ENCODE results near the gene GULP1.
"Not testable (repeated sequence)": the region's sequence is repeated elsewhere in the genome, so short reads cannot be mapped to it uniquely, and the experiment has no call there.

GULP1 gene

GRCh38 chr2:188293601-188294351 lies 2.1 kb downstream of the GULP1 start:
- DNase-seq = no peak

- no peak for DNase-seq
These were observed 2.8 kb downstream of the GULP1 start for GRCh38 chr2:188294352-188294926.

- DNase-seq = no peak
These were observed 3.5 kb downstream of the GULP1 start for GRCh38 chr2:188295067-188295685.

- DNase-seq = no peak
These were observed 6.3 kb downstream of the GULP1 start for GRCh38 chr2:188297978-188298377.

- DNase-seq = not testable (repeated sequence)
These were observed 7.3 kb downstream of the GULP1 start for GRCh38 chr2:188298937-188299371.

- no peak for DNase-seq
These were observed 11.8 kb downstream of the GULP1 start for GRCh38 chr2:188303363-188304031.

GRCh38 chr2:188305271-188305670 lies 13.6 kb downstream of the GULP1 start:
- no peak for DNase-seq

GRCh38 chr2:188306271-188306670 lies 14.6 kb downstream of the GULP1 start:
- no peak for DNase-seq

GRCh38 chr2:188307850-188308283 lies 16.2 kb downstream of the GULP1 start:
- DNase-seq = no peak

GRCh38 chr2:188308483-188308882 lies 16.8 kb downstream of the GULP1 start:
- DNase-seq = no peak

GRCh38 chr2:188309364-188309763 lies 17.7 kb downstream of the GULP1 start:
- DNase-seq = no peak

- DNase-seq = no peak
These were observed 22.8 kb downstream of the GULP1 start for GRCh38 chr2:188314314-188315054.

GRCh38 chr2:188315750-188316149 lies 24.1 kb downstream of the GULP1 start:
- no peak for DNase-seq

GRCh38 chr2:188316342-188316741 lies 24.7 kb downstream of the GULP1 start:
- no peak for DNase-seq

GRCh38 chr2:188316791-188317423 lies 25.2 kb downstream of the GULP1 start:
- no peak for DNase-seq

GRCh38 chr2:188318161-188318749 lies 26.6 kb downstream of the GULP1 start:
- no peak for DNase-seq

- no peak for DNase-seq
These were observed 28.2 kb downstream of the GULP1 start for GRCh38 chr2:188319838-188320237.

- DNase-seq = no peak
These were observed 29.2 kb downstream of the GULP1 start for GRCh38 chr2:188320861-188321260.

GRCh38 chr2:188322569-188323551 lies 31.2 kb downstream of the GULP1 start:
- DNase-seq = no peak

- DNase-seq = no peak
These were observed 32.4 kb downstream of the GULP1 start for GRCh38 chr2:188324067-188324466.

- no peak for DNase-seq
These were observed 34.6 kb downstream of the GULP1 start for GRCh38 chr2:188326290-188326668.

All from activated CD4-positive, alpha-beta T cell treated with anti-CD3 and anti-CD28 coated beads, Interleukin-2, amount 50 U/mL, for 16 hours (primary cell).